ENCODE data around the gene PRDM16.
A peak's percentile ranks its signal among the peaks of the same experiment; 100 is the strongest.
"Not testable (repeated sequence)": the region's sequence is repeated elsewhere in the genome, so short reads cannot be mapped to it uniquely, and the experiment has no call there.

Gene PRDM16

GRCh38 chr1:3287095-3287494 lies 218.1 kb downstream of the PRDM16 start:
- not testable (repeated sequence) for DNase-seq

- DNase-seq: no peak
Observed at GRCh38 chr1:3287656-3288160, 218.7 kb downstream of the PRDM16 start.

GRCh38 chr1:3289502-3289901 lies 220.5 kb downstream of the PRDM16 start:
- no peak for DNase-seq

- DNase-seq: no peak
Observed at GRCh38 chr1:3290438-3290837, 221.4 kb downstream of the PRDM16 start.

- DNase-seq: no peak
Observed at GRCh38 chr1:3290915-3291314, 221.9 kb downstream of the PRDM16 start.

GRCh38 chr1:3292051-3292722 lies 223.2 kb downstream of the PRDM16 start:
- no peak for DNase-seq

- no peak for DNase-seq
Observed at GRCh38 chr1:3292868-3293562, 224.0 kb downstream of the PRDM16 start.

- DNase-seq: no peak
Observed at GRCh38 chr1:3293563-3294080, 224.6 kb downstream of the PRDM16 start.

- DNase-seq: no peak
Observed at GRCh38 chr1:3294450-3294849, 225.4 kb downstream of the PRDM16 start.

- DNase-seq: no peak
Observed at GRCh38 chr1:3295846-3296245, 226.8 kb downstream of the PRDM16 start.

GRCh38 chr1:3296326-3296725 lies 227.3 kb downstream of the PRDM16 start:
- no peak for DNase-seq

GRCh38 chr1:3296826-3297225 lies 227.8 kb downstream of the PRDM16 start:
- no peak for DNase-seq

GRCh38 chr1:3297756-3298155 lies 228.8 kb downstream of the PRDM16 start:
- DNase-seq: no peak

GRCh38 chr1:3298197-3298596 lies 229.2 kb downstream of the PRDM16 start:
- DNase-seq: no peak

- no peak for DNase-seq
Observed at GRCh38 chr1:3304246-3304645, 235.2 kb downstream of the PRDM16 start.

- DNase-seq: no peak
Observed at GRCh38 chr1:3304692-3305091, 235.7 kb downstream of the PRDM16 start.

GRCh38 chr1:3305156-3305555 lies 236.2 kb downstream of the PRDM16 start:
- DNase-seq: no peak

- peak; percentile 81 for DNase-seq
Observed at GRCh38 chr1:3306583-3307291, 237.7 kb downstream of the PRDM16 start.

GRCh38 chr1:3307359-3307758 lies 238.4 kb downstream of the PRDM16 start:
- DNase-seq: no peak

- DNase-seq: no peak
Observed at GRCh38 chr1:3308053-3308452, 239.1 kb downstream of the PRDM16 start.

GRCh38 chr1:3310718-3311400 lies 241.9 kb downstream of the PRDM16 start:
- no peak for DNase-seq

- DNase-seq: no peak
Observed at GRCh38 chr1:3311711-3312110, 242.7 kb downstream of the PRDM16 start.

All from fibroblast of skin of scalp (primary cell).